Caco-2 (cell line): Measurements from ENCODE around the gene PARVA. TPM values are rescaled to one million over a fixed set of nuclear protein-coding genes. Genes with fewer than 3 reads are reported as not detected.
"Not testable (repeated sequence)": the region's sequence is repeated elsewhere in the genome, so short reads cannot be mapped to it uniquely, and the experiment has no call there.

Source experiments
- BruUV-seq: library from RNA; stranded (reverse); fragments of 400-500 nt; replicated peaks from 2 replicates; lab custom pipeline; 2021; lab: Mats Ljungman, UMichigan
- CTCF ChIA-PET: fragments of 300-600 bp; sonication (Branson Sonifier 250); formaldehyde crosslinking; loops from one replicate; lab custom pipeline; 2022; ENCODE audit warnings: antibody characterized with exemption; lab: Charles Lee
- POLR2A ChIA-PET: fragments of 300-600 bp; sonication (Branson Sonifier 250); formaldehyde crosslinking; loops from one replicate; lab custom pipeline; 2022; ENCODE audit warnings: antibody characterized with exemption; lab: Charles Lee
- DNase-seq, 2 experiments: peaks; one replicate each; pipeline versions ENCODE4 v3.0.0 to v3.0.0-alpha.2; 2020 to 2022
- H3K27me3 ChIP-seq: replicated peaks from 2 replicates; pipeline ENCODE4 v1.6.0; 2011; ENCODE audit warnings: low read length; ENCODE audit not compliant: control insufficient read depth, insufficient read depth
- H3K36me3 ChIP-seq: 2 replicates; pipeline ENCODE4 v1.5.1; 2011; ENCODE audit warnings: low read length; ENCODE audit not compliant: control insufficient read depth, insufficient read depth
- H3K4me1 ChIP-seq: fragments of 250-450 bp; sonication (Bioruptor Pico); 2 replicates; pipeline ENCODE4 v1.5.1; 2020; ENCODE audit warnings: mild to moderate bottlenecking
- H3K4me3 ChIP-seq: 2 replicates; pipeline ENCODE4 v1.5.1; 2011; ENCODE audit warnings: low read depth, mild to moderate bottlenecking, control low read depth, low read length
- H3K9me3 ChIP-seq: fragments of 250-450 bp; sonication (Bioruptor Pico); 2 replicates; pipeline ENCODE4 v1.5.1; 2020; ENCODE audit warnings: mild to moderate bottlenecking, moderate library complexity
- H3K27ac Mint-ChIP-seq: one replicate; pipeline ENCODE4 v1.8.0; 2022; ENCODE audit warnings: mixed read lengths; ENCODE audit not compliant: unreplicated experiment
- H3K27me3 Mint-ChIP-seq: one replicate; pipeline ENCODE4 v1.8.0; 2022; ENCODE audit warnings: mixed read lengths; ENCODE audit not compliant: insufficient read depth, unreplicated experiment
- H3K36me3 Mint-ChIP-seq: one replicate; pipeline ENCODE4 v1.8.0; 2022; ENCODE audit warnings: mild to moderate bottlenecking, mixed read lengths; ENCODE audit not compliant: insufficient read depth, unreplicated experiment
- H3K4me1 Mint-ChIP-seq: one replicate; pipeline ENCODE4 v1.8.0; 2022; ENCODE audit warnings: low read depth, mixed read lengths; ENCODE audit not compliant: unreplicated experiment
- H3K4me3 Mint-ChIP-seq: one replicate; pipeline ENCODE4 v1.8.0; 2022; ENCODE audit warnings: mild to moderate bottlenecking, moderate library complexity, mixed read lengths; ENCODE audit not compliant: unreplicated experiment
- H3K9me3 Mint-ChIP-seq: one replicate; pipeline ENCODE4 v1.8.0; 2022; ENCODE audit warnings: mixed read lengths; ENCODE audit not compliant: unreplicated experiment
- CTCF ChIP-seq, 2 experiments: fragments of 200-600 bp in 1 of 2; IDR thresholded peaks; 1 replicate in 1 of 2; 2 replicates in 1 of 2; pipeline versions ENCODE4 v1.5.1 to v1.8.0; 2011 to 2022; ENCODE audit warnings: antibody characterized with exemption in 1 of 2, control low read depth in 1 of 2, inconsistent platforms in 1 of 2, low read depth in 1 of 2, low read length in 1 of 2, mild to moderate bottlenecking in 1 of 2, moderate library complexity in 1 of 2; ENCODE audit not compliant: insufficient read depth in 1 of 2, severe bottlenecking in 1 of 2, unreplicated experiment in 1 of 2
- intact Hi-C: fragments of 100-400 bp; cut with micrococcal nuclease; formaldehyde crosslinking; loops from one replicate; pipeline ENCODE4 v1.10.0; 2022; ENCODE audit not compliant: unreplicated experiment
- total RNA-seq: library from RNA; stranded (reverse); gene quantifications from 2 replicates; pipeline ENCODE4 v1.2.3, GENCODE V29; 2022

Gene PARVA
- total RNA-seq, 1 experiment from 2014 or later = 45.3 TPM

GRCh38 chr11:12362857-12363256, 14.5 kb upstream of the PARVA start:
- Histone ChIP-seq H3K4me3 (no peak overlapping the region), H3K4me1 (peaks cover 11% of the 10 kb centered on the region), H3K36me3 (no peaks in the 10 kb centered on the region), H3K9me3 (no peaks in the 10 kb centered on the region), H3K27me3 (no peaks in the 10 kb centered on the region)
- Mint-ChIP-seq H3K36me3 (no peaks in the 10 kb centered on the region), H3K9me3 (no peaks in the 10 kb centered on the region), H3K27ac (no peak overlapping the region), H3K27me3 (no peaks in the 10 kb centered on the region), H3K4me3 (no peak overlapping the region), H3K4me1 (peaks cover 13% of the 10 kb centered on the region)
- BruUV-seq = no TSS peak
- ChIA-PET CTCF (interaction anchor here (0.7 kb wide), 1 partner anchor 14 kb away, joined by 4 read pairs; the partner anchor contains the start of gene PARVA), POLR2A (no interaction called here)
- TF ChIP-seq CTCF (IDR thresholded peaks at IDR 0.05; ENCODE audit: insufficient read depth in 1 of 2, low read depth in 1 of 2, low read length in 1 of 2, severe bottlenecking in 1 of 2, unreplicated experiment in 1 of 2) = no peak
- intact Hi-C loops = no loop called here
- DNase-seq = no peak

- Histone ChIP-seq H3K27me3 (no peaks in the 10 kb centered on the region), H3K4me3 (no peak overlapping the region), H3K36me3 (no peaks in the 10 kb centered on the region), H3K9me3 (no peaks in the 10 kb centered on the region), H3K4me1 (peaks cover 11% of the 10 kb centered on the region)
- Mint-ChIP-seq H3K27ac (no peak overlapping the region), H3K36me3 (no peaks in the 10 kb centered on the region), H3K27me3 (no peaks in the 10 kb centered on the region), H3K4me3 (no peak overlapping the region), H3K9me3 (no peaks in the 10 kb centered on the region), H3K4me1 (peaks cover 13% of the 10 kb centered on the region)
- POLR2A ChIA-PET = no interaction called here
- BruUV-seq = no TSS peak
- intact Hi-C loops = no loop called here
- CTCF ChIA-PET = no interaction called here
- DNase-seq = no peak
- no peak for TF ChIP-seq CTCF (IDR thresholded peaks at IDR 0.05; ENCODE audit: insufficient read depth in 1 of 2, low read depth in 1 of 2, low read length in 1 of 2, severe bottlenecking in 1 of 2, unreplicated experiment in 1 of 2)
Measured at GRCh38 chr11:12363373-12363772, 14.0 kb upstream of the PARVA start.

GRCh38 chr11:12365965-12366575, 11.3 kb upstream of the PARVA start:
- H3K4me3 ChIP-seq, BruUV-seq, H3K9me3 ChIP-seq, H3K27me3 Mint-ChIP-seq, H3K27ac Mint-ChIP-seq, H3K36me3 ChIP-seq, H3K4me3 Mint-ChIP-seq, H3K27me3 ChIP-seq, H3K36me3 Mint-ChIP-seq, H3K9me3 Mint-ChIP-seq: not testable (repeated sequence)
- DNase-seq = peak; percentile 79 to 85
- ChIA-PET CTCF (interaction anchor here (1.2 to 1.4 kb wide), 3 partner anchors 11 to 45 kb away, joined by 5 to 8 read pairs (median 5); partner anchors contain the start of gene PARVA), POLR2A (interaction anchor here (1.4 kb wide), 1 partner anchor 11 kb away, joined by 9 read pairs; the partner anchor contains the start of gene PARVA)
- H3K4me1 Mint-ChIP-seq = peaks cover 13% of the 10 kb centered on the region
- intact Hi-C loops = loop anchor here (1.0 kb wide), 1 partner anchor 11 kb away; the partner anchor contains the start of gene PARVA
- peak in 1 of 2 experiments; percentile 4 for TF ChIP-seq CTCF (IDR thresholded peaks at IDR 0.05; ENCODE audit: insufficient read depth in 1 of 2, low read depth in 1 of 2, low read length in 1 of 2, severe bottlenecking in 1 of 2, unreplicated experiment in 1 of 2)
- peaks cover 11% of the 10 kb centered on the region for H3K4me1 ChIP-seq

- CTCF ChIA-PET = interaction anchor here (1.3 to 1.4 kb wide), 2 partner anchors 10 to 36 kb away, joined by 5 to 8 read pairs; partner anchors contain the start of gene PARVA
- intact Hi-C loops, H3K36me3 Mint-ChIP-seq: not testable (repeated sequence)
Measured at GRCh38 chr11:12367057-12367456, 10.3 kb upstream of the PARVA start.

More at GRCh38 chr11:12367057-12367456, 10.3 kb upstream of the PARVA start:
- peaks cover 13% of the 10 kb centered on the region for H3K4me1 Mint-ChIP-seq
- H3K4me3 Mint-ChIP-seq, H3K4me3 ChIP-seq, H3K27ac Mint-ChIP-seq, H3K27me3 ChIP-seq, BruUV-seq, H3K9me3 Mint-ChIP-seq, H3K36me3 ChIP-seq, H3K9me3 ChIP-seq, POLR2A ChIA-PET, DNase-seq, H3K27me3 Mint-ChIP-seq: not testable (repeated sequence)
- peaks cover 11% of the 10 kb centered on the region for H3K4me1 ChIP-seq
